Measurements from ENCODE around the gene COL17A1.

GRCh38 chr10:104040862-104041789, 44.6 kb downstream of the COL17A1 start:
- no peak for TF ChIP-seq HDAC2 (IDR thresholded peaks at IDR 0.05)
- no peak for TF ChIP-seq ZNF184 (CRISPR knock-in tag; IDR thresholded peaks at IDR 0.05)
- no peak for TF ChIP-seq GABPA (tag; conservative IDR thresholded peaks at IDR 0.05; ENCODE audit: low read depth)
- TF ChIP-seq ZNF232 (CRISPR knock-in tag; IDR thresholded peaks at IDR 0.05): no peak
- no peak for TF ChIP-seq RERE (CRISPR knock-in tag; IDR thresholded peaks at IDR 0.05; ENCODE audit: borderline replicate concordance)
- TF ChIP-seq TAF7 (tag; IDR thresholded peaks at IDR 0.05): no peak
- TF ChIP-seq SOX6 (IDR thresholded peaks at IDR 0.05): no peak
